NCI-H2107 treated with DMSO at 0.1 percent for 48 hours (cell line): Measurements from ENCODE around the gene GREM2.

Experiments used
- DNase-seq: peaks from one replicate; lab custom pipeline; 2025; ENCODE audit not compliant: unreplicated experiment; lab: John Stamatoyannopoulos, UW

The GREM2 gene

GRCh38 chr1:240462766-240463395 is 149.1 kb downstream of the GREM2 start:
- DNase-seq = peak; percentile 93

GRCh38 chr1:240462277-240462676 is 149.7 kb downstream of the GREM2 start:
- no peak for DNase-seq

- no peak for DNase-seq
Observed at GRCh38 chr1:240457203-240457602, 154.8 kb downstream of the GREM2 start.

GRCh38 chr1:240455228-240455821 is 156.6 kb downstream of the GREM2 start:
- no peak for DNase-seq

- DNase-seq = no peak
Observed at GRCh38 chr1:240445369-240445768, 166.6 kb downstream of the GREM2 start.

- no peak for DNase-seq
Observed at GRCh38 chr1:240441669-240442068, 170.3 kb downstream of the GREM2 start.
